Limb (tissue), 2 donors: ENCODE results near the gene ROCK1.
A peak's percentile ranks its signal among the peaks of the same experiment; 100 is the strongest.
"Not testable (repeated sequence)": the region's sequence is repeated elsewhere in the genome, so short reads cannot be mapped to it uniquely, and the experiment has no call there.

Experiments
- DNase-seq, 2 donors: peaks; one replicate each; pipeline ENCODE4 v3.0.0-alpha.2; 2016; ENCODE audit errors: extremely low spot score in 2 of 2

Gene ROCK1

DNA sequence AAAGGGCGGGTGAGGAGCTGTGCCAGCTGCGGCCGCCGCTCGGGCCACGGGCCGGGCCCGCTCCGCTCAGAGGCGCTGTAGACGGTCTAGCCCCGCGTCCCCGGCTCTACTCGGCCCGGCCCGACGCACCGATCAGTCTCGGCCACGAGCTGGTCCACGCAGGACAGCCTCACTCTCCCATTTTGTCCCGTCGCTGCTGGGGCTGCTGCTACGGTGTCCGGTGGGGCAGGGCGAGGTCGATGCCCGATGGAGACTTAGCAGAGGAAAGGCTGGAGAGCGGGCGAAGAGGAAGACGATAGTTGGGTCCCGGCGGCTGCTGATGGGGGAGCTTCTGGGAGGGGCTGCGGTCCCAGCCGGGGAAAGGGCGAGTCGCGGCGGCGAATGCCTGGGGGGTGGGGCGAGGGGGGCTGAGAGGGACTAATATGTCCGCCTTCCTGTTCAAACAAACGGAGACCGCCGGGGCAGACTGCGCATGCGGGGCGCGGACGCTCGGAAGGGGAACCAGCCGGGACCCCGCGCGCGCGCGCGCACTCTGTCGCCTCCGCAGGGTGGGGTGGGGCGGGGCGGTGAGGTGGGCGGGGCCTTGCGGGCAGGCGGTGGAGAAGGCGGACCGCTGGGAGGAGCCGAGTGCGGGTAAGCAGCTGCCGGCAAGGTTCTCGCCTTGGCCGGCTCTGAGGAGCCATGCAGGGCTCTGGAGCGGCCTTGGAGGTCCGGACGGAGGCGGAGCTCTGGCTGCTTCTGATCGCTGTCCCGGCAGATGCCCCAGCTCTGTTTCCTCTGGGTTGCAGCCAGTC is at the start of gene ROCK1:
Gene ROCK1 (minus strand): TSS at position 468 of the 794 bp plus-strand sequence. CDS start 903 bp downstream, outside the sequence.
- DNase-seq = peak; percentile 98 to 100

DNA sequence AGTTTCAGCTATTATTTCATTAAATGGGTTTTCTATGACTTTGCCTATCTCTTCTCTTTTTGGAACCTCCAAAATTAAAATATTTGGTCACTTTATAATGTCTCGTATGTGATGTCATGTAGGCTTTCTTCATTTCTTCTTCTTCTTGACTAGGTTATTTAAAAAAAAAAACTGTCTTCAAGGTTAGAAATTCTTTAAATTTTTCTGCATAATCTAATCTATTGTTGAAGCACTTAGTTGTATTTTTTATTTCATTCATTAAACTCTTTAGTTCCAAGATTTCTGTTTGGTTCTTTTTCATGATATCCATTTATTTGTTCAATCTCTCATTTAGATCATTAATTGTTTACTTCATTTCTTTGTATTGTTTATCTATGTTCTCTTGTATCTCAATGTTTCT is 43.8 kb upstream of the ROCK1 start:
- DNase-seq = no peak

DNA sequence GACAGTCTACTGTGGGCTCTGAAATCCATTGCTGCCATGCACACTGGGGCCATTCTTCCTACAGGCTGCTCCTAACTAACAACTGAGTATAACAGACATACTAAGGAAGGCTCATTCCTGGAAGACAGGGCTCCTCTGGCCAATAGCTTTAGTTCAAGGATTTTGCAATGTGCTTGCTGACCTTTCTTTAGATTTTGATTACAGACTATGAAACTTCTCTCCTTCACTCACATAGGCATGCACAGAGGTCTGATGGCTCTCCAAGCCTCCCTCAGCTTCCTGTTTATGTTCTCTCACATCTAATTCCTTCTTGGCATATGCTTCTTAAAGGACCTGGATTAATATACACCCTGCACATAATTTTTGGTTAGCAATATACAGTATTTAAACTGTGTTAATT is 34.4 kb upstream of the ROCK1 start:
- DNase-seq = no peak

DNA sequence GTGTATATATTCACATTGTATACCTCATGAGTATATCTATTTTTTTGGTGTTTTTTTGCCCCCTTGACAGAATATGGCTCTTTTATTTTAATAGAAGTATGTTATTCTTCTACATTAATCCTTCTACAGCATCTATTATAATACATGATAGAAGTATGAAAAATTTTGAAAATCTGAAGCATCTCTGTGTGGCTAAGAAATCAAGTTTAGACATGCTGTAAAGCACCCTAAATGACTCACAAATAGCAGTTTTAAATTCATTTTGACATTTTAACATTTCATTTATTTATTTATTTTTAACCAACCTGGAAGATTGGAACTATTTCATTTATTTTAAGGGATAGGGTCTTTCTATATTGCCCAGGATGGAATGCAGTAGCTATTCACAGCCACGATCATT is 33.8 kb upstream of the ROCK1 start:
- DNase-seq = no peak

DNA sequence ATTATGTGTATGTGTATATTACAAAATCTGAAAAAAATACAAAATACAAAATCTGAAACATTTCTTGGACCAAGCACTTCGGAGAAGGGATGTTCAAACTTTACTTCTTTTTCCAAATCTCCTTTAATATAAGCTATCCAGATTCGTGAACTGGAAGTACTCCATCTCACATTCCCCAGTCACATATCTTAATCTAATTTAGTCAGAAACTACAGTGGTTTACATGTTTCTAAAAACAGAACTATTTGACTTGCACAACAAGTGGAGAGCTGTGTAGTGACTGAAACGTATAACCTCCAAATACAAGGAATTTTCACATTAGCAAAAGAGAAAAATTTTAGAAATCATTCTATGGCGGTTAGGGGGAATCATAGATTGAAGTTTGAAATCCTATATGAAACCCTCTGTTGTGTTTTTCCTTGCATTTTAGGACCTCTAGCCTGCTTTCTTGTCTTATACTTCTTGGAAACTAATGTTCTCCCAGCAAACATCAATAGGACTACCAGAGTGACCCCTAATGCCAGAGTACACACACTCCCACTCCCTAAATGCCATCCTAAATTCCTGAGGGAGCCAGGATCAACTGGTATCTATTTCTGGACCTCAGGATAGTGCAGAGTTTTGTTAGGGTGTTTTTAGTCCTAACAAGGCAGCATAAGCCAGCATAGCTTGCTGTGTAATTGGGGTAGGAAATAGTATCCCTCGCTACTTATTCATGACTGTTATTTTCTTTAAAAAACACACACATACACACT is 30.2 kb upstream of the ROCK1 start:
- DNase-seq = no peak

DNA sequence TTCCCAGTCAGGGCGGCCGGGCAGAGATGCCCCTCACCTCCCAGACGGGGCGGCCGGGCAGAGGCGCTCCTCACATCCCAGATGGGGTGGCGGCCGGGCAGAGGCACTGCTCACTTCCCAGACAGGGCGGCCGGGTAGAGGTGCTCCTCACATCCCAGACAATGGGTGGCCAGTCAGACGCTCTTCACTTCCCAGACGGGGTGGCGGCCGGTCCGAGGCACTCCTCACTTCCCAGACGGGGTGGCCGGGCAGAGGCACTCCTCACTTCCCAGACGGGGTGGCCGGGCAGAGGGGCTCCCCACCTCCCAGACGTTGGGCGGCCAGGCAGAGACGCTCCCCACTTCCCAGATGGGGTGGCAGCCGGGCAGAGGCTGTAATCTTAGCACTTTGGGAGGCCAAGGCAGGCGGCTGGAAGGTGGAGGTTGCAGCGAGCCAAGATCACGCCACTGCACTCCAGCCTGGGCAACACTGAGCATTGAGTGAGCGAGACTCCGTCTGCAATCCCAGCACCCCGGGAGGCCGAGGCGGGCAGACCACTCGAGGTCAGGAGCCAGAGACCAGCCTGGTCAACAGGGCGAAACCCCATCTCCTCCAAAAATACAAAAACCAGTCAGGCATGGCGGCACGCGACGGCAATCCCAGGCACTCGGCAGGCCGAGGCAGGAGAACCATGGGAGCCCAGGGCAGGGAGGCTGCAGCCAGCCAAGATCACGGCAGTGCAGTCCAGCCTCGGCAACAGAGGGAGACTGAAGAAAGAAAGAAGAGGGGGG is 26.3 kb upstream of the ROCK1 start:
- DNase-seq = not testable (repeated sequence)

DNA sequence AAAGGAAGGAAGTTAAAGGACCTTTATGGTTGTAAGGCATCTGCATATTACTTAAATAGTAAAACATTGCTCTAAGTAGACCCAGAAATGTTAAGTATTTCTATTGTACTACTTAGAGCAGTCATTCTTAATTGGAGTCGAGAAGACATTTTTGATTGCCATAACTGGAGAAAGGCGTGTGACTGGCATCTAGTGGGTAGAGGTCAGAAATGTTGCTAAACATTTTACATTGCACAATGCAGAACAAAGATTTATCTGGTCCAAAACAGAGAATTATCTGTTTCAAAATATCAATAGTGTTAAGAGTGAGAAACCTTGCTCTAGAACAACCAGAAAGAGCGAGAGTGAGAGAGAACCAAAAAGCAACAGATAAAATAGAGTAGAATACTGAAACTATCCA is 23.3 kb upstream of the ROCK1 start:
- DNase-seq = no peak

DNA sequence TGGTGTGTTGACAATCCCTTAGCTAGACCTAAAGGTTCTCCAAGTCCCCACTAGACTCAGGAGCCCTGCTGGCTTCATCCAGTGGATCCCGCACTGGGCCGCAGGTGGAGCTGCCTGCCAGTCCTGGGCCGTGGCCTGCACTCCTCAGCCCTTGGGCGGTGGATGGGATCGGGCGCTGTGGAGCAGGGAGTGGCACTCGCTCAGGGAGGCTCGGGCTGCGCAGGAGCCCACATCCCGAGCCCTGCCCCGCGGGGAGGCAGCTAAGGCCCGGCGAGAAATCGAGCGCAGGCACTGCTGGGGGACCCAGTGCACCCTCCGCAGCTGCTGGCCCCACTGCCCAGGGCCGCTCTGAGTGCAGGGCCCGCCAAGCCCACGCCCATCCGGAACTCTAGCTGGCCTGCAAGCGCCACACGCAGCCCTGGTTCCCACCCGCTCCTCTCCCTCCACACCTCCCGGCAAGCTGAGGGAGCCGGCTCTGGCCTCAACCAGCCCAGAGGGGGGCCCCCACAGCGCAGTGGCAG is 20.8 kb upstream of the ROCK1 start:
- DNase-seq = no peak

DNA sequence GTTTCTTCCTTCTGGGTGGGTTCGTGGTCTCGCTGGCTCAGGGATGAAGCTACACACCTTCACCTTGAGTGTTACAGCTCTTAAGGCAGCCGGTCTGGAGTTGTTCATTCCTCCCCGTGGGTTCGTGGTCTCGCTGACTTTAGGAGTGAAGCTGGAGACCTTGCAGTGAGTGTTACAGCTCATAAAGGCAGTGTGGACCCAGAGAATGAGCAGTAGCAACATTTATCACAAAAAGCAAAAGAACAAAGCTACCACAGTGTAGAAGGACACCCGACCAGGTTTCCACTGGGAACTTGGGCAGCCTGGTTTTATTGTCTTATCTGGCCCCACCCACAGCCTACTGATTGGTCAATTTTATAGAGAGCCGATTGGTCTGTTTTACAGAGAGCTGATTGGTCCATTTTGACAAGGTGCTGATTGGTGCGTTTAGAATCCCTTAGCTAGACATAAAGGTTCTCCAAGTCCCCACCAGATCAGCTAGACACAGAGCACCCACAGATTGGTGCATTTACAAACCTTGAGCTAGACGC is 20.1 kb upstream of the ROCK1 start:
- no peak for DNase-seq

DNA sequence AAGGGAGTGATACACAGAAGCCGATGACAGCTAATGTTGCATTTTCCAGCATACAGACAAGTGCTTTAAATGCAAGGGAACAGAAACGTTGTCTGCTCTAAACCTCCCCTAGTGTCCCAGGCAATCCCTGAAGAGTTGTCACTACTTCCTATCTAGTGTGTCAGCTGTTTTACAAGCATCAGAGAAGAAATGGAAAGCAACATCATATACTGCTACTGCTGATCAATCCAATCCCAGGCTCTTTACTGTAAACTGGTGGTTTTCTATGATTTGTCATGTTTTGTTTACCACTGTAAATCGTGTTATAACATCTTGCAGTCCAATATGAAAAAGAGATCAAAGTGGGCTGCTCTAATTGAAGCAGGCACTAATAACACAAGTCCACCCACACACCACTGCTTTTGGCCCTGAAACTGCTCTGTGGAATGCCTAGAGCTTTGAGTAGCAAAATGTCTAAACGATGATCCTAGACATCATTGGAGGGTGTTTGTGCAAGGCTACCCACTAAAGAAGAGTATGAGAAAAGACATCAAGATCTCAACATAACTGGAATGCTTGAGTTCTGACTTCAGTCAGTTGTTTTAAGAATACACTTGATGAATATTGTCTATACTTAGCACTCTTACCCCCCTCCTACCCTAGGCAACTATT is 18.1 kb upstream of the ROCK1 start:
- DNase-seq = no peak

DNA sequence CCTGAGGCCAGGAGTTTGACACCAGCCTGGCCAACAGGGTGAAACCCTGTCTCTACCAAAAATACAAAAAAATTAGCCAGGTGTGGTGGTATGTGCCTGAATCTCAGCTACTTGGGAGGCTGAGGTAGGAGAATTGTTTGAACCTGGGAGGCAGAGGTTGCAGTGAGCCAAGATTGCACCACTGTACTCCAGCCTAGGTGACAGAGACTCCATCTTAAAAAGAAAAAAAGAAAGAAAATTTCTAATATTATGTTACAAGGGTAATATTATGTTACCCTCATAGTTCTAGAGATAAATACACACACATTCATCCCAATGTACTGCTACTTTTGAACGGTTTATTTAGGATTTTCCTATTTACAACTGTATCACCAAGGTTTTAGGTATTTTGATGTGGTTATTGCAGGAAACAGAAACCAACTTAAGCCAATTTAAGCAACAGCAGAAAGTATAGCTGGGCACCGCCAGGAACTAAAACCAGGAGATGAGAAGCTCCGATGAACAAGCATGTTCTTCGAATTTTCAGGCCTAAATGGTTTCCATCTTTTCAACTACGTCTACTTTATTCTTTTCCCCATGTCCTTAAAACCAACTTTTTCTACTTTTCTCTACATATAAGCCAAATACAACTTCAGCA is 11.8 kb upstream of the ROCK1 start:
- no peak for DNase-seq

DNA sequence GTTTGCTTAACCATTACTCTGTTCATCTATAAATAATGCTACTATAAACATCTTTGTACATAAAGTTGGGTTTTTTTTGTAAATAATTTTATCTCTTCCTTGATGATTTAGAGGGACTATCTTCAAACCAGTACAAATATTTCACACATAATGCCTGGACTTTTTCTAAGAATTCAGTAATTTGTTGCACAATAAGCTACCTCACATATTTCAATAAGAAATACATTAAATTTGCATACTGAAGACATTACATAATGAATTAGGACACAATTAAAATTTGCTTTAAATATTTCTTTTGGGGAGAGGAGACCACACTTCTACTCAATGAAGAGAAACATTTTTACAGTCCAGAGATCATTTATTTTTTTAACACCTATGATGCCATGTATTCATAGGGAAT is 7.2 kb upstream of the ROCK1 start:
- DNase-seq = no peak

DNA sequence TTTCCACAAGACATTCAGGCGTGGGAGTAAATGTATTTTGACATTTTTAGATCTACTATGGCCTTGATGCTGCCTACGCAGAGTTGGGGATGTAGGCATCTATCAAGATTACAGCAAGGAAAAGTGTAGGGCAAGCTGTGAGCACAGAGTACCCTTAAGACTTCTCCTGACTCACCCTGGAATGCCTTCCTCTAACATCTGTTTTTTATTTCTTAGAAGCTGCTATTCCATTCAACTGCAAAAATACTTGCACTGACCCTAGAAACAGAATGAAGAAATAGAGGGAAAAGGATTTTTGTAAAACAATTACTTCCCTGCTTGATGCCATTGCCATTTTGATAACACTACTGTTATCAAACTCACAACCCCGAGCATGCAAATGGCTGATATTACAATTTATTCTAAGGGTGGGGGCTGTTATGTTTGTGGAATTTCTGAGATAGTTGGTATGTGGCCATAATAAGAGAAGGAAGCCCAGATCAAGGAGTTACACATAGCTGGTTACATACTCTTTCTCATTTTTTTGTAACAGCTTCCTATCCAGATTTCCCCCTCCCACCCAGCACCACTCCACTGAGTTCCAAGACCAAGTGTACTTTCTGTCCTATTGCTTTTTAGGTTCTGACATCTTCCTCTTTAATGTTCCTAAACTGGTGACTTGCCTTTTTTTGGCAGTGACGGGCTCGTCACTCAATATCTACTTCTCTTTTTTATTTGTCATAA is 6.0 kb upstream of the ROCK1 start:
- DNase-seq = no peak

DNA sequence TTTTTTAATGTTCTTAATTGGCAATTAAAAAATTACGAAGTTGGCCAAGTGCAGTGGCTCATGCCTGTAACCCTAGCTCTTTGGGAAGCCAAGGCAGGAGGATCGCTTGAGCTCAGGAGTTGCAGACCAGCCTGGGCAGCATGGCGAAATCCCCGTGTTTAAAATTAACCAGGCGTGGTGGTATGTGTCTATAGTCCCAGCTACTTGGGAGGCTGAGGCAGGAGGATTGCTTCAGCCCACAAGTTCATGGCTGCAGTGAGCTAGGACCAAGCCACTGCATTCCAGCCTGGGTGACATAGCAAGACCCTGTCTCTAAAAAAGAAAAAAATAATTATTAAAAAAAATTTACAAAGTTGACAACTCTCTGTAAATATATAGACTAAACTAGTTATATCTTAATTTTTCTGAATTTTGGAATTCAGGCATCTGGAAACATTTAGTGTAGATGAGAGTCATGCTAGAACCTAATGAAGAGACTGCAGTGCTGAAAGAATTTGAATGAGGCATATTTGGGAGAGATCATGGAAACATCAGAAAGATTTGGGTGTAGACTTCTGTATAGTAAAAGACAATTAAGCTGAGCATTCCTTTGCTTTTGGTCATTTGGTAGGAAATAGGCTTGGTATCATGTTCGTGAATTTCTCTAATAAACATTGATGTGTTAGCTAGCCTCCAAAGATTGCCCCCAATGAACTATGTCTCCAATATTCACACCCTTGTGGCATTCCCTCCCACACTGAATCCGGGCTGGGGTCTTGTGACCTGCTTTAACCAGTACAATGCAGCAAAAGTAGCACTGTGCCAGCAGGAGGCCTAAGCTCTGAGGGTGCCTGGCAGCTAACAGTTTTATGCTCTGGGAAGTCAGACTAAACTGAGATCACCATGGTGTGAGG is 4.2 kb upstream of the ROCK1 start:
- DNase-seq = no peak

DNA sequence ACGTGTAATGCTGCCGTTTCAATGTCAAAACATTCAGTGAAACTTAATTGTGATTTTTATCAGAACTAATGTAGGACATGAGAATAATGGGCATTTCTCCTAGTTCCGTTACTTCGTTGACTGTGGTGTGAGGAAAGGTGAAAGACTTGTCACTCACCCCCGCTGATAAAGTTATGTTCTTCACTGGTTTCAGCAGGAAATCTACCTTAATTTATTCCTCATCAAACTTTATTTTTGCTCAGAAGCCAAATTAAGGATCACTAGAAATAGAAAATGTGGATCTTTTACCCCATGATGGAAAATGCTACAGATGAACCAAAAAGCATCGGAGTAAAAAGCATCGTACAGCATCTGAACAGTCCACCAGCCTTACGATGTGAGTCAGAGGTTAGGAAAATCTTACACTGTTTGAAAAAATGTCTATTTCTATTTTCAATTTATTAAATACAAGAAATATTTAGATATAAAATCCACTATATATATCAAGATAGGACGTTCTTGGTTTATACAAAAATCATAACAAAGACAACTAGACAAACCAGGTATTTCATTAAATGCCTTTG is 1.0 kb upstream of the ROCK1 start:
- DNase-seq = no peak

DNA sequence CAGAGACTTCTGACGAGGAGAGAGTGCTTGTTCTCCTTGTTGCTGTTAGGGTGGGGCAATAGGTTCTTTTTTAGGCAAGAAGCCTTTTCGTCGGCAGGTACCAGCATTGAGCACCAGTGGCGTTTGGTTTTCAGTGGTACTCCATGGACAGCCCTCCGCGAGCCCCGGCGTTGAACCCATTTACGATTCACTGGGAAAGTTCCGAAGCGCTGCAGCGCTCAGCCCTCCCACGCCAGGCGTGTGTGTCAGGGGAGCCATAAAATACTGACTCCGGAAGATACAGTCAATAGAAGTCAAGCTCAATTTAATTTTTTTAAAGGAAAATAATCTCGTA is 494 bp upstream of the ROCK1 start:
- no peak for DNase-seq

DNA sequence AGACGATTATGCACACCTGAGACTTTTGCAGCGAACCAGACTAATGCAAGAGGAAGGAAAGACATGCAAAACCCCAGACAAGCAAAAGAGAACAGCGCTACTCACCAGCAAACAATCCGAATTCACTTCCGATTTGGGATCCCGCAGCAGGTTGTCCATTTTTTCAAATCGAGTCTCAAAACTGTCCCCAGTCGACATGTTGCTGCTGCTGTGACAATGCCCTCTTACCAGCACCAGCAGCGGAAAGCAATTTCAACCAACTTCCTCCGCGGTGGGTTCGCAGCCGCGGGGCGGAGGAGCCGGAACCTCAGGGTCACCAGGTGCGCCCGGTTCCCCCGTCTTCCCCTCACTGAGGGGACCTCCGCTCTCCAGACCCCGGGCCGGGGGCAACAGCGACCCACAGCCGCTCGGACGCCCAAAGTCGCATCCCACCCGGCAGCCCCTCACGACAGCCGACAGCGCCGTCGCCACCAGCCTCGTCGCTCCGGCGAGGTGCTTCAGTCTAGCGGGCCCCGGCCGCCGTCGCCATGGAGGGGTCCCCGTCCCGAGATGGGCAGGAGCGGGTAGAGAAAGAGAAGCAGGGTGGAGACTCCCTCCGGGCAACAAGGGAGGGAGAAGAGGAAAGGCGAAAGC is 784 bp downstream of the ROCK1 start:
- peak in 1 of 2 donors; percentile 65 for DNase-seq
